ENCODE results near the gene PRADC1.

PRADC1 gene

GRCh38 chr2:73258913-73259215 is 25.8 kb upstream of the PRADC1 start:
- DNase-seq (ENCODE audit: low spot score), result no peak

GRCh38 chr2:73258186-73258912 is 25.3 kb upstream of the PRADC1 start:
- DNase-seq (ENCODE audit: low spot score), result no peak

DNA sequence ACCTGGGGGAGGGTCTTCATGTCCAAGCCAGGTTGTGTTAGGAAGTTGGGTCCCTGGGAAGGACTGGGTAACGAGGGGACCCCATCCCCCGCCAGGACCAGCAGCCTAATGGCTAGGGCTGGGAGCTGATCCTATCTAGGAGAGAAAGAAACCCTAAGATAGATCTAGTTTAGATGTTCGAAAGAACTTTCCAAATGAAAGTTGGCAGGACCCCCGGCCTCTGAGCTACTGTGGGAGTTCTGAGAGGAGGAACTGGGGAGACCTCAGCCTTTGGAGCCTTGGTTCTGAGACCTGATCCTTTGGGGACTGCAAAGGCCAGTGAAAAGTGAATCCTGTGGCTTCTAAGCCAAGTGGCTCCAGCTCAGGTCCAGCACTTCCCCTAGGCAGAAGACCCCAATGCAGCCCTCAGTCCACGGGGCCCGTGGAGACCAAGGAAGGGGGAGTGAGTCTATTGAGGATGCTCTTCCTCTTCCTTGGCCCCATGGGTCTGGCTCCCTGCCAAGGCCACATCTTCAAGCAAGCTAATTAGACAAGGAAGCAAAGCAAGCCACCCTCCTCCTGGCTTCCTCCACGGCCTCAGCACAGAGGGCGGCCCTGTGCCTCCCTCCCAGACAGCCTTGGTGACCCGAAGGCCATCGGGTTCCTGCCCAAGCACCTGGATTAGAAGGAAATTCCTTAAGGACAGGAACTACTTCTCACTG is 24.5 kb upstream of the PRADC1 start:
- DNase-seq (ENCODE audit: low spot score), result no peak

DNA sequence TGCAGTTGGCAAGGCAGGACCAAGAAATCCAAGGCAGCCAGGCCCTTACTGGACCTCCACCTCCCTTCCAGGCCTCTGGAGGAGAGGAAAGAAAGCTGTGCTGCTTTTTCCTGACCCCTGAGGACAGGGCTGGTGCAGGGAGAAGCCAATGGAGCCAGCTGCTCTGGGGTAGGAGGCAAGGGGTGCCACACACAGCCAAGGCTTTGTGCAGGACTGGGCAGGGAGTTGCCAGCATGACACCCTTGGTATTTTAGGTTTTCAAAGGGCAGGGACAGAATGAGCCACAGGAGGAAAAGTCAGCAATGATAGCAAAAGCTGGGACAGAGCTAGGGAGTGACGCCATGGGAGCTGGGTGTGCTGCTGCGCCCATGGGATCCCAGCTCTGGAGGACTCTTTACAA is 24.0 kb upstream of the PRADC1 start:
- no peak for DNase-seq (ENCODE audit: low spot score)

- no peak for DNase-seq (ENCODE audit: low spot score)
These were observed 23.5 kb upstream of the PRADC1 start for GRCh38 chr2:73256618-73256922.

DNA sequence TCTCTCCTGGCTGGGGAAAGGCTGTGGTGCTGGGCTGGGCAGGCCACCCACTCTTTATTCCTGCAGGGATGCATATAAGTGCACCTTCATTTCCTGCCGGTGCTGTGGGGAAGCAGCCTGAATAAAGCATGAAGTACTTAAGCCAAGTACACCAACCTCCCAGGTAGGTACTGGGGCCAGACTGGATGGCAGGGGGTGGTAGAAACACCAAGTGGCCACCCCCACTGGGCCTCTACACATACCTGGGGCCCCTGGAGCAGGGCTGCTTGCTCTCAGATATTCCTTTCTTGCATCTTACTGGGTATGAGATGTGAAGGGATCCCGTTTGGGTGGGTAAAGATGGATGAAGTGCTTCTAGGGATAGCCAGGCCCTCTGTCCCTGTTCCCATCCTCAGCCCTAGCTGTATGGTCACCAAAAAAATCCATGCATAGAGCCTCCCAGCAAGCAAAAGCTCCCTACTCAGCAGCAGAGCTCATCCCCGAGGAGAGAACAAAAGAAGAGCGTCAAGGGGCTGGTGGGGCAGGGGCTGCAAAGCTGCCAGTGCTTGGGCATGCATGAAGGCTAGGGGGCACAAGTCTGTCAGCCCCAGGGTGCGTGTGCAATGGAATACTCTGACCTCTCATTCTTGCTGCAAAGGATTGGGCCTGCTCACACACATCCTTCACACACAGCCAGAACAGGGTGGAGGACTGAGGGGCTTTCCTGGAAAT is 23.0 kb upstream of the PRADC1 start:
- no peak for DNase-seq (ENCODE audit: low spot score)

DNA sequence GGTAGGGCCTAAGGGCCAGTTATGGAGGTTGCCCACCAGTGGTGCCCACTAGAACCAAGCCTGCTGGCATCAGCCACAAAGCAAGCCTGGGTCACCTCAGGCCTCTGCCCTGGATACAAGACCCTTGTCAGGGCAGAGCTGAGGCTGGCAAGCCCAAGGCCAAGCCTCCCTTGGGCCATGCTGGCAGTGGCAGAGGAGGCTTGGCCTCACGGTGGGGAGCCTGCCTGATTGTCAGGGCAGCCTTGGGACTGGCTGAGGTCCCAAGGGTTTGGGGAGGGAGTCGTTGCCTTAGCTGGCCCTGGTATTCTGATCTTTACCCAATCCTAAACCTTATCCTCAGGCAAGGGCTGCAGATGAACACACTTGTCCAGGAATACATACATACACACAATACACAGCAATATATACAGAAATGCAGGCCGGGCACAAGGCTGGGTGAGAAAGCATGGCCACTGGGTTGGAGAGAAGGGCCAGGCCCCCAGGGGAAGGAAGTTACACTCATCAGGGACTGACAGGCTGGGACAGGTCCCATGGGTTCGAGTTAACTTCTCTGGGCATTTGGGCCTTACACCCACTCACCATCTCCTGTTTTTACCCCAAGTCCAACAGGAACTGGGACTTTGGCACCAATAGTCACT is 22.1 kb upstream of the PRADC1 start:
- DNase-seq (ENCODE audit: low spot score), result no peak

DNA sequence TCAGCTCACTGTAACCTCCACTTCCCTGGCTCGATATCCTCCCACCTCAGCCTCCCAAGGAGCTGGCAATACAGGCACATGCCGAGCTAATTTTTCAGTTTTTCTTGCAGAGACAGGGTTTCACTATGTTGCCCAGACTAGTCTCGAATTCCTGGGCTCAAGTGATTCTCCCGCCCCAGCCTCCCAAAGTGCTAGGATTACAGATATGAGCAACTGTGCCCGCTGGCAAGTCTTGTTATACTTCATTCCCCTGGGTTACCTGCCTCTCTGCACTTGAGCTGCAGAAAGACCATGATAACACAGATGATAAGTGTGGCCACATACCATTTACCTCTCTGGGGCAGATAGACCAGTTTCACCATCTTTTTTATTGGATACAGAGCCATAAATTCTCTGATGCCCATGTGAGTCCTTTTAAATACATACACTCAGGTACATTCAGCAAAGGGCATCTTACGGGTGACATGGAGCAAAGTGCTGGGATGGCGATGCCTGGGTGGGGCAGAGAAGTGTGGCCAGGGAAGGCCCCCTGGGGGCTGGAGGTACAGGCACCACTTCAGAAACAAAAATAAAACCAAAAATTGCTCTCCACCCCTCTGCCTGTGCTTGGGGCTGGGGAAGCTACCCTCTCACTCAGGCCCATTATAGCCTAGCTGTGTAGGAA is 21.4 kb upstream of the PRADC1 start:
- no peak for DNase-seq (ENCODE audit: low spot score)

DNA sequence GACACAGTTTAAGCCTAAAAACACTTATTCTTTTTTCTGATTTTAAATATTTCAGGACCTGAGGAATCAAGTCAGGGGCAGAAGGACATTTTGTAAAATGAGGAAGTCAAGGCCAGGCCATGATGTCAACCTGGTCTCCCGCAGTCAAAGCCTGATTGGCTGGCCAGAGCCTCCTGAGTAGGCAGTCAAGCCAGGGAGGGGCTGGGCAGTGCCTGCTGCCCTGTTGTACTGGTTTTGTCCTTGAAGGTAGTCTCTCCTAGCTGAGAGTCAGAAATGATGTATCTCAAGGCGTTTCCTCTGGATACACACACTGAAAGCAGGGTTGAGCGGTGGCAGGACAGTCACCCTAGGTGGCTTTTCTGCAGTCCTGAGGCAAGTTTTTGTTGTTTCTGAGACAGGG is 20.9 kb upstream of the PRADC1 start:
- DNase-seq (ENCODE audit: low spot score), result no peak

DNA sequence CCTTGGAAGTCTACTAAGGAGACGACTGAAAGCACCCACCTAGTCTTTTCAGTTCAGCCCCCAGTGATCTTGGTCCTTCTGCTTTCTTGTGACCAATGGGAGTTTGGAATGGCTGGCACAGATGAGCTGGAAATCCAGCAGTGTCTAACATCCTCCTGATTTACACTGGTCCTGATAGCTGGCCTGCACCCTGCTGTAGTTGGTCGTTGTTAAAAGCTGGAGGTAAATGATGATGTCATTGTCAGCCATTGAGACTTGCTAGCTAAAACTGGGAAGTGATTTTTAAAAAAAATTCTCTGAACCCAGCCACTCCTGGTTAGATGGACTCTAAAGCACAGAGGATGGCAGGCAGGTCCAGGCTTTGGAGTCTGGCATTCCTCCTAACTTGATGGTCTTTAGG is 20.4 kb upstream of the PRADC1 start:
- DNase-seq (ENCODE audit: low spot score), result no peak

GRCh38 chr2:73252238-73253027 is 19.4 kb upstream of the PRADC1 start:
- no peak for DNase-seq (ENCODE audit: low spot score)

- DNase-seq (ENCODE audit: low spot score), result no peak
These were observed 18.1 kb upstream of the PRADC1 start for GRCh38 chr2:73250872-73251846.

GRCh38 chr2:73249636-73250035 is 16.6 kb upstream of the PRADC1 start:
- DNase-seq (ENCODE audit: low spot score), result no peak

DNA sequence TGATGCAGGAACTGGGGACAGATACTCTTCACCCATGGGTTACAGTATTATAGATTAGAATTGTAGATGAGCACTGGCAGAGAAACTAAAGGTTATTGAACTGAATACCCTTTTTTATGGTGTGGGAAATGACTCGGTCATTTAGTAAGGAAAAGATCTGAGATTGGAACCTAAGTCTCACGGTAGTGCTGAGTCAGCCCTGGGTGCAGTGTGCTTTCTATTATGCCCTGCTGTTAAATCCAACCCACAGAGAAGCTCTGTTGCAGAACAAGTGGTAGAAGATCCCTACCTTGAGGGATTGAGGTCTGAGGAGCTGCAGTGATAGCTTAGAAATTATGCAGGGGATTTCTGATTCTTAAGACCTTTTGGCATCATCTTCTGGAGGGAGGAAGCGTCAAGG is 13.8 kb upstream of the PRADC1 start:
- no peak for DNase-seq (ENCODE audit: low spot score)

DNA sequence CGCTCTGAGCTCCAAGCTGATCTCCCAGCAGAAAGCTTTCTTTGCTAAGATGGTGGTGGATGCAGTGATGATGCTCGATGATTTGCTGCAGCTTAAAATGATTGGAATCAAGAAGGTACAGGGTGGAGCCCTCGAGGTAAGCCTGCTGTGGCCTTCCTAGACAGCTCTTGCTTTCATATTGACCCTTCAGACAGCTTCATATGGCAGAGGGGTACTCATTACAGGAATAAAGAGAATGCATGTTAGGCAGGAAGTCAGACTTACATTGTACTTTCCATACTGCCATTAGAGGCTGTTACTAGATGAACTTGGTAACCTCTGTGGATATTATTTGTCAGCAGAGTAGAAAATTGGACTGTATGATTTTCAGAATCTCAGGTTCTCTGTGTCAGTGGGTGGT is 11.5 kb upstream of the PRADC1 start:
- no peak for DNase-seq (ENCODE audit: low spot score)

- peak; percentile 65 for DNase-seq (ENCODE audit: low spot score)
These were observed 11.0 kb upstream of the PRADC1 start for GRCh38 chr2:73243884-73244570.

DNA sequence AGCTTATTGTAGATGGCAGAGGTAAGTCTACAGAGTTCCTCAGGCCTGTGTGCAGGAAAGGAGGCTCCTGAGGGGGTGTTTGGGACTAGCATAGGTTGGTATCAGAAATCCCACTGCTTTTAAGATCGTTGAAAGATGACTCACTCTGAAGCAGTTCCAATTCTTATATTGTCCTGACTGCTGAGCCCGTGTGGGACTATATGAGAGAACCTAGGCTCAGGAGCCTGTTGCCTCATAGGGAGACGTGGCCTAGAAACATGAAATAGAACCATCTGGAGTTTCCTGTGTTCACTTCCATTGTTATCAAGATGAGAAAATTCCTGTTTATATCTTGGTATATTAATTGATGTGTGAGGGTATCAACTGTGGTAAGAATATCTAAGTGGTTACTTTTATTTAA is 6.7 kb upstream of the PRADC1 start:
- peak; percentile 22 for DNase-seq (ENCODE audit: low spot score)

GRCh38 chr2:73238976-73239375 is 5.9 kb upstream of the PRADC1 start:
- DNase-seq (ENCODE audit: low spot score), result no peak

DNA sequence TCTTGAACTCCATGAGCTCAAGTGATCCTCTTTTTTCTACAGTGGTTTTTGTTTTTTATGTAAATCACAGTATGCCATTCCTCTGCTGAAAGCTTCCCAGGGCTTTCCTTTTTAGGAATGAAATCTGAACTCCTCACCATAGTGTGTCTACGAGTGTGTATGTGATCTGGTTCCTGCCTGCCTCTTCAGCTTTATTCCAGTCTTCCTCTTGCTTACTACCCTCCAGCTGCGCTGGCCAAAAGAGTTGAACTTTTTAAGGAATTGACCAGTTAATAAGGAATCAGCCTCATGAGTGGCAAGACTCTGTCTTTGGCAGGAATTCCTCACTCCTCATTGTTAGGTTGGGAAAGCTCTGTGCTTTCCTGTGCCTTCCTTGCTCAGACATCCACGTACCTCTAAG is 5.1 kb upstream of the PRADC1 start:
- DNase-seq (ENCODE audit: low spot score), result no peak

DNA sequence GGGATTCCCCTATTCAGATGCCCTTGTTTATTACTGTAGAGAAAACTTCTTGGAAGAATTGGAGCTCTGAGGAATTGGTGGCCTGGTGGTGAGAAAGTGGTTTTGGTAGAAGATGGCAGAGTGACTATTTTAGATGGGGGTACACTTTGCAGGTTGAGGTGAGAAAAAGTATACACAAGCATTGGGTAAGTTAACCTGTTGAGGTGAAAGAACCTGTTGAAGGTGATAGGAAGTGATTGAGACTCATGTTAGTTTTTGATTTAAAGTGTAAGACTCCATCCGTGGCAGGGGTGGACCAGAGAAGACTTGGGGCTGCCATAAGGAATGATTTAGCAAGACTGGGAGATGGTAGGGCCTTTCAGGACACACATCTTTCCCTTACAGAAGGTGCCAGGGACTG is 4.1 kb upstream of the PRADC1 start:
- no peak for DNase-seq (ENCODE audit: low spot score)
